Stimulated activated CD8-positive, alpha-beta memory T cell treated with anti-CD3 and anti-CD28 coated beads, Interleukin-12 subunit alpha, Interleukin-12 subunit beta, amount 100 ng/mL, for 24 hours (primary cell): ENCODE data around the gene C1QTNF12.

Source experiments
- DNase-seq: peaks from one replicate; pipeline ENCODE4 v3.0.0-alpha.2; 2020; ENCODE audit errors: extremely low read depth

The C1QTNF12 gene

DNA sequence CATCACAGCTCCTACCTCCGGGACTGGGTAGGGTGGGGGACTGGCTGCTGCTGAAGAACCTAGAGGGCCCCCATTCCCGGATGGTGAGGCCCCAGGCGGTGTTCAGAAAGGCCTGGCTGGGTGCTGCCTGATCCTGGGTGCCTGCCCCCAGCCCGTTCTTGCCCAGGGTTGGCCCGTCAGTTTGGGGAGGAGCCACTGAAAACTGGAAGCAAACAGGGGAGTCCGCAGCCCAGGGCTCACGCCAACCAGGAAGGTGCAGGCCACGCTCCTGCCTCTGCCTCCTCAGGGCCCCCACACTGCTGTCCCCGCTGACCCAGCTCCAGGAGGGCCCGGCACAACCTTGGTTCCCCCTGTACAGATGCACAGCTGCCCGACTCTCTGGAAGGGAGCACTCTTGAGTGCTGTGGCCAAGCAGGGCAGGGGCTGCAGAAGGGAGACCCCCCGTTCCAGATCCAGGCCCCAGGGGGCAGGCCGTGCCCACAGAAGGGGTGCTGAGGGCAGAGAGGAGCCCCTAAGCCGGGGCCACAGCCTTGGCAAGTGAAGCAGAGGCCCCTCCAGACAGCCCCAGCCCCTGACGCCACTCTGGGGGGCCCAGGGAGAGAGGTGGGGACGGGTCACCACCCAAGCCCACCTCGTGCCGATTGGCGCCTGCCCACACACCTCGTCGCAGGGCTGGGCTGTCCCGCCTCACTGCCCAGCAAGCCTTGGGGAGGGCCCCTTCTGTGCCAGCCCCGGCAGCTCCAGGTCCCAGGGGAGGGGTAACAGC is 5.5 kb downstream of the C1QTNF12 start:
- DNase-seq, result no peak

DNA sequence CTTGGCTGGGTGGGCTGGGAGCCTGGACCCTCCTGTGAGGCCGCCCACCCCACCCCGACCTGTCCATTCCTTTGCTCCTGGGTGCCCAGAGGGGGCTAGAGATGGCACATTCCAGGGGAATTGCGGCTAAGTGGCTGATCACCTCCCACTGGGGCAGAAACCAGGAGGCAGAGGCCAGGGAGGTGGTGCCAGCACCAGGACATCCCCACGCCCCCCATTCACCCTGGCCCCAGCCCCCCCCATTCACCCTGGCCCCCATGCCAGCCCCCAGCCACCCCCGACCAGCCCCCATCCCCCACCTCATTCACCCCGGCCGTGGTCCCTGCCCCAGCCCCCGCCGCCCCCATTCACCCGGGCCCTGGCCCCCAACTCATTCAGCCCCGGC is 6.2 kb downstream of the C1QTNF12 start:
- no peak for DNase-seq

DNA sequence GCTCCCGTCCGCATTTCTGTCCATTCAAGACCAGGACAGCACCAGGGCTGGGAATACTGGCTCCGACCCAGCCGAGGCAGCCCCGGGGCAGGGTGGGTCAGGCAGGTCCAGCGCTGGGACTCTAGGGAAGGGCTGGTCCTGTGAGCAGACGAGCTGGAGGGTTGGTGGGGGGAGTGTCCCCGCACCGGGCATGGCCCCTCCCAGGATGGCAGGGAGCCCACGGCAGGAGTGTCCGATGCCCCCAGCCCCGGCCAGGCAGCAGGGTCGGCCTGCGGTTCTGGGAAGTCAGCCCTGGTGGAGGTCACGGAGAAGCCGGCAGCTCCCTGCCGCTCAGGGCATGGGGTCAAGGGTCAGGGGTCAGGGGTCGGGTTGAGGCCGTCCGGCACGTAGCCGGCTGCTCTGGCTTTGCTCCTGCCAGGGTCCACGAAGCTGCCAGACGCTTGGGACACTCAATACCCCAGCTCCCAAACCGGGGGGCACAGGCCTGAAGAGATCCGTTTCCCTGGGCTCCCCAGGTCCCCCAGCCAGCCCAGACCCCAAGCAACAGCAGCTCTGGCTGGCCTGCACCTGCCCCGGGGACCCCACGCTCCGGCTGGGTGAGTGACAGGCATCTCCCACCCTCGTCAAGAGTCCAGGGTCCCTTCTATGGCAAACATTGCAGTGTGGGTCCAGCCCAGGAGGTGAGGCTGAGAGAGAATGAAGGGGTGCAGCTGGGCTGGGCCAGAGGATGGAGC is 6.7 kb downstream of the C1QTNF12 start:
- DNase-seq, result no peak

DNA sequence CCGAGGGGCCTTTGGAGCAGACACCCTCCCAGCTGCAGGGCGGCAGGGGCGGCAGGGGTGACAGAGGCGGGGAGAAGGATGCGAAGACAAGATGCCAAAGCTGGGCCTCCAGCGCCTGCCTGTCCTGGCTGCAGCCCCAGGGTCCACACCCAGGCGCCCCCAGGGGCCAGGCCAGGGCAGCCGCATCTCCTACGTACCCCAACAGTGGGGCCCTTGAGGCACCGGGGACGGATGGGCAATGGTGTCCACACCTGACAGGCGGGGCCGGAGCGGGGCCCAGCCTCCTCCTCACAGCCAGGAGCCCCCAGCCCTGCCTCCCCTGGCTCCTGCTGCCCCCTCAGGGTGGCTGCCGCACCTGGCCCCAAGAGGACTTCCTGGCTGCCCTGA is 7.3 kb downstream of the C1QTNF12 start:
- DNase-seq, result no peak

DNA sequence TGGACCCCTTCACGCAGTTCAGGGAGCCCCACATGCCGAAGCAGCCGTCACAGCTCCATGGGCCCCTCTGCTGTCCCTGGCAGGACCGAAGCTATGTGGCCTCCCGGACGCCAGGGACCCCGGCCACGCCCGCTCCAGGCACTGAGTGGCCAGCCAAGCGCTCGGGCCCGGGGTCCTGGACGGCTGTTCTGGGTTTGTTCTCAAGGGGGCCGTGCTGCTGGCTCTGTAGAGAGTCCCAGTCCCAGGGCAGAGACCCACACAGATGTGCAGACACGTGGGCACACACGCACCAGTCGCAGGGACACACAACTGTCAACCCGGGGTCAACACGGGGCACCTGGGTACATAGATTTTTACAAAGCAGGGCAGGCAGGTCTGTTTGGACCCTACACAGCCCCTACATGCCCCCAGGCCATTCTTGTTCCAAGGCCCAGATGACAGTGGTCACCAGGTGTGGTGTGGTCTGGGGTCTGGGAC is 7.8 kb downstream of the C1QTNF12 start:
- DNase-seq, result no peak

DNA sequence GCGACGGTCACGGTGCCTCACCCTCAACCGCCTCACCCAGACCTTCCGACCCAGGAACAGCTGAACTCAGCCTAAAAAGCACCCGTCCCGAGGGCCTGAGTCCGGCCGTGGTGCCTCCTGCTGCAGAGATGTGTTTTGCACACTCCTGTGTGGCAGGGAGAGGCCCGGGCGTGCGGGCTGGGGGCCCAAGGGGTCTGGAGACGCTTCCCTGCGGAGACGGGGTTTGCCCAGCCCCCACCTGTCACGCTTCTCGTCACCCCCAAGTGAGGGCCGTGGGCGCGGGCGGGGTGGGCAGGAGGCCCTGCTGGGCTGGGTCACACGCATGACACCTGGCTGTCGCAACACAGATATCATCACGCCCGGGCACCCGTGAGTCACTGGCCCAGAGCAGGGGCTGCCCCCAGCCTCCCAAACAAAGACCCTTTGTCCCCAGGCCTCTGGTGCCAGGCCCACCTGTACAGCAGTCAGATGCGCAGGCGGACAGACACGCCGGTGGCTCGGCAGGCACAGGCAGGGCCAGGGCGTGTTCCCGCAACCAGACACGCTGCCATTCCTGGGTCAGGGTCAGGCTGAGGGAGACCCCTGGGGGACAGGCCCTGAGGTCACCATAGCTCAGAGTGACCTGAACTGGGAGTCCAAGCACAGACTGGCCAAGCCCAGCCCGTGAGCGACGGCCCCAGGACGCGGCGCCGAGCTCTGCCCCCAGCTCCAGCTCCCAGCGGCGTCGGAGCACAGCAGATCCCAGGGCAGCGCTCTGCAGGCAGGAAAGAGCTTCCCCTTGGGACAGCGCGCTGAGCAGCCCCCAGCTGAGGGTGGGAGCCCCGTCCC is 8.4 kb downstream of the C1QTNF12 start:
- no peak for DNase-seq

DNA sequence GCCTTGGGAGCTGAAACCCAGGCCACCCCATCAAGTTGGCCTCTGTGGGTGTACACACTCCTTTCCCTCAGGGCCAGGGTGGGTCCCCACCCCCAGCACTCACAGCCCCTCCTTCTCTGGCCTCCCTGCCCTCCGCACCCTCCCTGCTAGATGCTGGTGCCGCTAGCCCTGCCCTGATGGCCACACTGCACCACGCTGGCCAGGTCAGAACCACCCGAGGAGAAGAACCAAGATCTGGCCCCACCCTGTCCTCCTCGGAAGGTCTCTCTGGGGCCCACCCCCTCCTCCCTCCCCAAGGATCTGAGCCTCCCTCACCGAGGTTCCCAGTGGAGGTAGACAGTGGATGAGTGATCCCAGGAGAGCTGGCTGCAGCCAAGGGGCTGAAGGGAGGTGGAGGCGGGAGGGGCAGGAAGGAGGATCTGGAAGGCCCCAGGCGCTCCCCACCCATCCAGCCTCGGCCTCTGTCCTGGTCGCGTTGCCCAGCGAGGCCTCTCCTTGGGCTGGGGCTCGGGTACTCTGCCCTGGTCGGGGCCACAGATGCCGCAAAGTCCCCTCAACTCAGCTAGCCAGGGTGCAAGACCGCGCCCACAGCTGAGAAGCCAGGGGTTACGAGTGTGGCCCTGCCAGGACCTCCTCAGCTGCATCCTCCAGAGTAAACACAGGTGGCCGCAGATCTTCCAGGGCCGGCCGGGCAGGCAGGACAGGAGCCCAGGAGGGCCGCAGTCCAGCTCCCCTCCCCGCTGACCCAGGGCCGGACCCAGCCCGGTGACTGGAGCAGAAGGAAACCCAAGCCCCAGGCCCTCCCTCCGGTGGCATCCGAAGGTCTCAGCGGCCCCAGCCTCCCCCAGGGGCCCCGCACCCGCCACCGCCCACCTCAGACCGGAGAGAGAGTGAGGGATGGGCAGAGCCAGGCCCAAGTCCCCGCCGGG is 9.3 kb downstream of the C1QTNF12 start:
- DNase-seq, result no peak

DNA sequence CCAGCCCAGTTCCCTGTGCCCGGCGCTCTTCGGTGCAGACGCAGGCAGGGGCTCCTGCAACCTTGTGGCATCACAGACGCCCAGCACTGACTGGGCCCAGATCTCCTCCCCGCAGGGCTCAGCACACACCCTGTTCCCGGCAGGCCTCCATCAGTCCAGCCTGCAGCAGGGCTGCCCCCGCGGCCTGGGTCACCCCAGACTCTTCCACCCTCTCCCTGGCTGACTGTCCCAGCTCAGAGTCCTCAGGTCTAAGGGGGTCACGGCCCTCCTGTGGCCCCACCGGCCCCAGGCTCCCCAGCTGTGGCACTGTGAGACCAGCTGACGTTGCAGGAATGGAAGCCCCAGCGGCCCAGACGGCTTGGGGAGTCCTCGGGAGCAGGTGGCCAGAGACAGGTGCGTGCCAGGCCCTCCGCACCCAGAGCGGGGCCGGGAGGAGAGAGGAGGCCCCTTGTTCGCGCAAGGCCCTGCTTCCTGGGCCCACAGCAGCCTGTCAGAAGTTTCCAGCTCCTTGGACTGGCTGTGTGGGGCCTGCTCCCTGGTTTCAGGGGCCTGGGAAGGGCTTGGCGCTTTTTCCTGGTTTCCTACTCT is 10.3 kb downstream of the C1QTNF12 start:
- DNase-seq, result no peak

DNA sequence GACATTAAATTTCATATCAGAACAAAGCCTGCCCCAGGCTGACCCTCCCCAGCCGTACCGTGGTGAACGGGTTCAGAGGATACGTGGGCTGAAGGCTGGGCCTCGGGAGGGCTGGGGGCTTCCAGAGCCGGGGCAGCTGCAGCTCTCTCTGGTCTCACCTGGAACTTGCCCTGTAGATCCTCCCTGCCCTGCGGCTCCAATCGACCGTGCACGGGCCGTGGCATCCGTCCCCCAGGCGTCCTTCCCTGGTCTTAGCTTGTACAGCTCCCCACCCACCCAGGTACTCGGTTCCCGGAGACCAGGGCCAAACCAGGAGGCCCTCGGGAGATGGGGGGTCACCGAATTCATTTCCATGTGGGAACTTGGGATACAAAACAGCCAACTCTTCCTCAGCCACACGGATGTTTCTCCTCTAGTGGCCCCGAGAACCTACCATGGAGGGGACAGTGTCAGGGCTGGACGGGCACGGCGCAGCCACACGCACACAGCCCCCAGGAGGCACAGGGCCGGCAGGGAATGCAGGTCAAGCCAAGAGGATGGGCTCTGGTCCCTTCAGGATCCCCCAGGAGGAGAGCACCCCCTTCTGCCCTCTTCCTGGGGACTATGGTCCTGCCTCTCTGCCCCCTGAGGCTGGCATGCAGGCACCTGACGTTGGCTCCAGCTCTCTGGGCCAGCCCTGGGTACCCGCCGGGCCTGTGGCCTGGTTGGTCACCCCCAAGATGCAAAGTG is 11.3 kb downstream of the C1QTNF12 start:
- no peak for DNase-seq

DNA sequence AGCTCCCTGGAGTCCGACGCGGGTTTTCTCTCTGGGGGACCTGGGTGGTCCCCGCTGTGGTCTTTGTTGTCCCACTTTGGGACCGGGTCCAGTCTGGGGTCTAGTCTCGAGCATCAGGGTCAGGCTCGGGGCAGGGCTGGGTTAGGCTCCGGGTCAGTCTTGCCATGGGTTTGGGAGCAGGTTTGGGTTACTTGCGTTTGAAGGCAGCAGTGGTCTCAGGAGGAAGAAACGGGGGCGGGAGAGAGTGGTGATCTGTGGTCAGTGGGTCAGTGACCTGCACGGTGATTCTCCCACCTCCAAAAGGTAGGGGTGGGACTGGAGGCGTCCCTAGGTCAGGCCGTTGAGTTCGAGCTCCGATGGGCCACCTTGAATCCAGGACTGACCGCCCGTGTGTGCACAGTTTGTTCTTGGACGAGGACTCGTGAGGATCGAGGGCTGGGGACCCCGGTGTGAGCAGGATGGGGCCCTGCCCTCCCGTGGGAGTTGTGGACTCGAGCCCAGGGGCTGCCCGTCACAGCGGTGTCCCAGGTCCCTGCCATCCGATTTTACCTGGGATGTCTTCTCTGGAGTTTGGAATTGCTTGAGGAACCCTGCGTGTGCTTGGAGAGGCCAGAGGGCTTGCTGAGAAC is 12.2 kb downstream of the C1QTNF12 start:
- no peak for DNase-seq

DNA sequence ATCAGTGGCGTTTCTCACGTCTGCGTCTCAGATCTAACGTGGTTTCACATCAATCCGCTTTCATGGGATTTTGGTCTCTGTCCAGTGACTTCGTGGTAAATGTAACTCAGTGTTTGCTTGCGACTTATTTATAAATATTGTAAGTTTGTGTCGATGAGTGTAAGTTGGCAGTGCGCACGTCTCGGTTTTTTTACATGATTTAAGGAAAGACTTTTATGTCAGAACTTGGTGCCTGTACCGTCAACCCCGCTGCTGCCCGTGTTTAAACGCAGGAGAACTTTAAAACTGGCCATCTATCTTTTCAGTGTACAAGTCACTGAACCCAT is 13.0 kb downstream of the C1QTNF12 start:
- DNase-seq, result no peak

DNA sequence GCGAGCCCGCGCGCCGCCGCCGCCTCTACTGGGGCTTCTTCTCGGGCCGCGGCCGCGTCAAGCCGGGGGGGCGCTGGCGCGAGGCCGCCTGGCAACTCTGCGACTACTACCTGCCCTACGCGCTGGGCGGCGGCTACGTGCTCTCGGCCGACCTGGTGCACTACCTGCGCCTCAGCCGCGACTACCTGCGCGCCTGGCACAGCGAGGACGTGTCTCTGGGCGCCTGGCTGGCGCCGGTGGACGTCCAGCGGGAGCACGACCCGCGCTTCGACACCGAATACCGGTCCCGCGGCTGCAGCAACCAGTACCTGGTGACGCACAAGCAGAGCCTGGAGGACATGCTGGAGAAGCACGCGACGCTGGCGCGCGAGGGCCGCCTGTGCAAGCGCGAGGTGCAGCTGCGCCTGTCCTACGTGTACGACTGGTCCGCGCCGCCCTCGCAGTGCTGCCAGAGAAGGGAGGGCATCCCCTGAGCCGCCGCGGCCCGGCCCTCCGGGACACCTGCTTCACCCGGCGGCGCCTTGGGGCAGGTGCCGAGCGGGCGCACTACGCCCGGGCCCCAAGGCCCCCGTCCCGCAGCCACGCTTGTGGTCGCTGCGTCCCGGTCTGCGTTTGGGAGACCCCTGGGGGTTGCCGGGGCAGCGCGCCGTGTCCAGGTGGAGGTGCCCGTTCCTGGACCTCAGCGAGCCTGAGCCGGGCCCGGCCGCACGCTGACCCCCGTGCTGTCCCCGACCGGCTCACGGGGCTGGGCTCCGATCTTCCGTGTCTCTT is 13.5 kb downstream of the C1QTNF12 start:
- no peak for DNase-seq

DNA sequence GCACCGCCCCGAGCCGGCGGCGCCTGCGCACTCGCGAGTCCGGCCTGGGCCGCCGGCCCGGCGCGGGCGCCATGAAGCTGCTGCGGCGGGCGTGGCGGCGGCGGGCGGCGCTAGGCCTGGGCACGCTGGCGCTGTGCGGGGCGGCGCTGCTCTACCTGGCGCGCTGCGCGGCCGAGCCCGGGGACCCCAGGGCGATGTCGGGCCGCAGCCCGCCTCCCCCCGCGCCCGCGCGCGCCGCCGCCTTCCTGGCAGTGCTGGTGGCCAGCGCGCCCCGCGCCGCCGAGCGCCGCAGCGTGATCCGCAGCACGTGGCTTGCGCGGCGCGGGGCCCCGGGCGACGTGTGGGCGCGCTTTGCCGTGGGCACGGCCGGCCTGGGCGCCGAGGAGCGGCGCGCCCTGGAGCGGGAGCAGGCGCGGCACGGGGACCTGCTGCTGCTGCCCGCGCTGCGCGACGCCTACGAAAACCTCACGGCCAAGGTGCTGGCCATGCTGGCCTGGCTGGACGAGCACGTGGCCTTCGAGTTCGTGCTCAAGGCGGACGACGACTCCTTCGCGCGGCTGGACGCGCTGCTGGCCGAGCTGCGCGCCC is 14.2 kb downstream of the C1QTNF12 start, which contains the start of gene B3GALT6:
B3GALT6 (plus strand) TSS at position 30 of the 588 bp plus-strand sequence; CDS start at position 72, 42 bp downstream.
- DNase-seq, result no peak

DNA sequence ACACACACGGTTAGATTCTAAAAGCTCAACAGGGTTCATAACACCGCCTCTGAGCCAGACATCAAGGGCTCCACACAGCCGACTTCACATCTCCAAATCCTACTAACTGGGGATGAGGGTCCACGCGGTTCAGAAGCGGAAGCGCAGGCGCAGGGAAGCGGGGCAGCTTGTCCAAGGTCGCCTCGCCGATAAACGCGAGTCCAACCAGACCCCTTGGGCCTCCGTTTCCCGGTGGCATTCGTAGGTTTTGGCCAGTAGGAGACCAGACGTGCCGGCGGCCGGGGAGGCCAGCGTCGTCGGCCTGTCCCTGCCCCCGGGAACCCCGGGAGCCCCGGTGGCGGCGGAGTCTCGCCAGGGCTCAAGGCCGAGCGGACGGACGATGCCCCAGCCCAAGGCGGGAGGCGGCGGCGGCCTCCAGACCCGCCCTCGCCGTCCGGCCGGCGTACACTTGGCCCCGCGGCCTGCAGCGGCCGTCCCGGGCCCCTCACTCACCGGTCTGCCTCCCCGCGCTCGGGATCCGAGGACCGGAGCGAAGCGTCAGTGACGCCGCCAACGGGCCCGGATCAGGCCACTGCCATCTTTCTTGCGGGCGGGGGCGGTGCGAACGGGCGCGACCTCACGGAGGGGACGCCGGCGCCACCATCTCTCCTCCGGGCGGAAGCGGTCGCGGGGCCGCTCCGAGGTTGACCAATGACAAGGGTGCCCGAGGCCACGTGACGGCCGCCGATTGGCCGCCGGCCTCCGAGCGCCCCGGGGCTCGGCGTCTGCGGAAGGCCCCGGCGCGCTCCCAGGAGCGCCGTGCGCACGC is 14.9 kb downstream of the C1QTNF12 start, which contains the start of gene SDF4:
SDF4 (minus strand) TSS at position 602 of the 808 bp plus-strand sequence. CDS start 3,229 bp downstream, outside the sequence.
- peak; percentile 91 for DNase-seq

DNA sequence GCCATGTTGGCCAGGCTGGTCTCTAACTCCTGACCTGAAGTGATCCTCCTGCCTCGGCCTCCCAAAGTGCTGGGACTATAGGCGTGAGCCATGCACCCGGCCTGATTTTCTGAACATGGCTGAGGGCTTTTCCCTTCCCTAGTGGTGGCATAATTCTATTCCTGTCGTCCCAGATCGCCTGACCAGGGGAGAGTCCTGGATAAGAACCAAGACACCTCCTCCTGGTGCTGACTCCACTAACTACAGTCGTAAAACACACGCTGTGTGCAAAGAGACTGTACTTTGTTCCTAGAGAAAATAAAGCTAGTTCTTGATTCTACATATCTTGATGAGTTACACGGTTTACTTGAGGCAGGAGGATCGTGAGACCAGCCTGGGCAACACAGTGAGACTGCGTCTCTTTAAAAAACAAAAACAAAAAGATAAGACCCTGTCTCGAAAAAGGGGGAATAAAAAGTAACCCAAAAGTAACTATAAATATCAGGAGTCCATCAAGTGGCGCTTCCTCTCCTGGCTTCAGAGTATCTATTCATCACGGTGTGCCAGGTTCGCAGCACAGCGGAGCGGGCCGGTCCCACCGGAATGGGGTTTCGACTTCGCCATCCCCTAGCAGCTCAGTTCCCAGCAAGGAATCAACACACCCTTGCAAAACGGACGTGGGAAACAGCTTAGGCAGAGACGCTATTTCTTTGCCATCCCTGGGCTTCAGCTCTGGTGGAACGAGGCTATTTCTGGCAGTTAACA is 15.7 kb downstream of the C1QTNF12 start:
- no peak for DNase-seq

DNA sequence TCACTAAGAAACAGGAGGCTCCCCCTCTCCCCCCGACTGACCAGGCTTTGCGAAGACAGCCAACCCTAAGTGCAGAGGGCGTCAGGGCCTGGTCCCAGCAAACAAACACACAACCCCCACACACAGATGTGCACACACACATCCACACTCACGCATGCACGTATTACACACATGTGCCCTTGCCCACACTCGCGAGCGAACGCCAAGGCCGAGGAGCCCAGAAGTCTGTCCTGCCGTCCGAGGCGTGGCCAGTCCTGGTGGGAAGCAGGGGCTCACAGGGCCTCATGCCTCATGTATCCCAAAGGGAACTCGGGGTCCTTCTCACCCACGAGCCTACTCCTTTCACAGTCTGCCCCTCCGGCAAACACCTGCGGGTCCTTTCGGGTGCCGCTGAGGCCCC is 16.8 kb downstream of the C1QTNF12 start:
- no peak for DNase-seq
